ENCODE measurements around the gene SMAD3.

DNA sequence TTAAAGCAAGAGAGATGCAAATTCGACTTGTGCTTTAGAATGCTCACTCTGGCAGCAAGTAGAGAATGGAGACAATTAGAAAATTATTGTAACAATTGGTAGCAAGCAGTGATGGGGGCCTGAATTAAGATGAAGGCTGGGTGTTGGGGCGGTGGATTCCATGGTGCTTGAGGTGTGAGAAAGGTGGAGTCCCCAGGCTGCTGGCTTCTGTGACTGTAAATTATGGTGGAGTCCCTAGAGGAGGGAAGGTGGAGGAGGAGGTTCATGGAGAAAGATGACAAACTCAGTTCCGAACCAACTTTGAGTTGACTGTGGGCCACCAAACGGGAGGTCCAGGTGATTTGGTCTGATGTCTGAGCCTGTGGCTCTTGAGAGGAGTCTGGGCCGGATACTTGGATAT, 10.7 kb upstream of the SMAD3 start:
- TF ChIP-seq, protein P1, sequence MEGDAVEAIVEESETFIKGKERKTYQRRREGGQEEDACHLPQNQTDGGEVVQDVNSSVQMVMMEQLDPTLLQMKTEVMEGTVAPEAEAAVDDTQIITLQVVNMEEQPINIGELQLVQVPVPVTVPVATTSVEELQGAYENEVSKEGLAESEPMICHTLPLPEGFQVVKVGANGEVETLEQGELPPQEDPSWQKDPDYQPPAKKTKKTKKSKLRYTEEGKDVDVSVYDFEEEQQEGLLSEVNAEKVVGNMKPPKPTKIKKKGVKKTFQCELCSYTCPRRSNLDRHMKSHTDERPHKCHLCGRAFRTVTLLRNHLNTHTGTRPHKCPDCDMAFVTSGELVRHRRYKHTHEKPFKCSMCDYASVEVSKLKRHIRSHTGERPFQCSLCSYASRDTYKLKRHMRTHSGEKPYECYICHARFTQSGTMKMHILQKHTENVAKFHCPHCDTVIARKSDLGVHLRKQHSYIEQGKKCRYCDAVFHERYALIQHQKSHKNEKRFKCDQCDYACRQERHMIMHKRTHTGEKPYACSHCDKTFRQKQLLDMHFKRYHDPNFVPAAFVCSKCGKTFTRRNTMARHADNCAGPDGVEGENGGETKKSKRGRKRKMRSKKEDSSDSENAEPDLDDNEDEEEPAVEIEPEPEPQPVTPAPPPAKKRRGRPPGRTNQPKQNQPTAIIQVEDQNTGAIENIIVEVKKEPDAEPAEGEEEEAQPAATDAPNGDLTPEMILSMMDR (IDR thresholded peaks at IDR 0.05), result no peak
- TF ChIP-seq POLR2AphosphoS5 (IDR thresholded peaks at IDR 0.05), result no peak
- no peak for TF ChIP-seq POLR2A (IDR thresholded peaks at IDR 0.05)

All from prostate gland (tissue), 2 donors.